Upper lobe of left lung (tissue), 6 donors: Measurements from ENCODE around the gene THAP5. TPM values are rescaled to one million over a fixed set of nuclear protein-coding genes. Genes with fewer than 3 reads are reported as not detected.
A peak's percentile ranks its signal among the peaks of the same experiment; 100 is the strongest.

Source experiments
- ATAC-seq, 2 donors: fragments of 200-7000 bp; cut with Tn5 transposase; one replicate each; pipeline ENCODE4 v1.9.1; 2022; ENCODE audit warnings: mild to moderate bottlenecking in 2 of 2, moderate library complexity in 2 of 2; ENCODE audit not compliant: low FRiP score in 2 of 2
- DNase-seq, 2 donors: peaks; one replicate each; pipeline ENCODE4 v3.0.0-alpha.2; 2019 to 2020
- H3K27ac ChIP-seq, 4 donors: fragments of 200-600 bp; sonication (generic); one replicate each; pipeline ENCODE4 v1.5.1; 2016 to 2019
- H3K27me3 ChIP-seq, 4 donors: fragments of 200-600 bp; sonication (generic); one replicate each; pipeline ENCODE4 v1.5.1; 2017 to 2019
- H3K36me3 ChIP-seq, 4 donors: fragments of 200-600 bp; sonication (generic); one replicate each; pipeline ENCODE4 v1.5.1; 2016 to 2019
- H3K4me1 ChIP-seq, 4 donors: fragments of 200-600 bp; sonication (generic); one replicate each; pipeline ENCODE4 v1.5.1; 2018 to 2019
- H3K4me3 ChIP-seq, 4 donors: fragments of 200-600 bp; sonication (generic); one replicate each; pipeline ENCODE4 v1.5.1; 2017 to 2019; ENCODE audit warnings: mild to moderate bottlenecking in 2 of 4, moderate library complexity in 1 of 4
- H3K9me3 ChIP-seq, 4 donors: fragments of 200-600 bp; sonication (generic); one replicate each; pipeline ENCODE4 v1.5.1; 2018 to 2019
- CTCF ChIP-seq, 6 experiments: fragments of 450-650 bp in 4 of 6; fragments of 200-600 bp in 2 of 6; sonication (generic) in 2 of 6; IDR thresholded peaks; one replicate each; pipeline ENCODE4 v1.5.1; 2016 to 2019; ENCODE audit warnings: antibody characterized with exemption in 6 of 6
- EP300 ChIP-seq, 4 donors: sonication (generic); formaldehyde crosslinking; IDR thresholded peaks; one replicate each; pipeline ENCODE4 v1.5.1; 2017; ENCODE audit warnings: antibody characterized with exemption in 4 of 4, control low read depth in 2 of 4
- POLR2A ChIP-seq, 4 donors: fragments of 450-650 bp; IDR thresholded peaks; one replicate each; pipeline ENCODE4 v1.5.1; 2016 to 2017; ENCODE audit warnings: antibody characterized with exemption in 4 of 4, mild to moderate bottlenecking in 2 of 4
- POLR2AphosphoS5 ChIP-seq, 2 donors: sonication (generic); formaldehyde crosslinking; IDR thresholded peaks; one replicate each; pipeline ENCODE4 v1.5.1; 2017; ENCODE audit warnings: antibody characterized with exemption in 2 of 2
- WGBS, 2 donors: methylation state at CpG; one replicate each; pipeline ENCODE4 v1.1.5; 2017 to 2018; 5-methylcytosine and 5-hydroxymethylcytosine counted together
- total RNA-seq, 6 donors: library from RNA; depleted of rRNA in 4 of 6; stranded (reverse); fragments of >200 nt in 4 of 6; gene quantifications; one replicate each; pipeline versions ENCODE4 v1.1.0 to v1.2.1, GENCODE V29; 2016 to 2021
- donor health status: DM: no; HTN: no; CAD: no; lungs with moderate emphysema.
- donor health status: DM: no; HTN: yes; CAD: no; lungs with severe emphysema.

Gene THAP5
- total RNA-seq, 6 donors from 2014 or later: 8.2 to 32.9 (median 19.8) TPM

- Histone ChIP-seq H3K27me3 (no peaks in the 10 kb centered on the region), H3K4me1 (peaks cover 26 to 36% (median 31%) of the 10 kb centered on the region in 4 donors), H3K4me3 (peak overlapping the region; percentile 63 to 69 (median 66)), H3K9me3 (no peaks in the 10 kb centered on the region), H3K36me3 (no peaks in the 10 kb centered on the region), H3K27ac (peak overlapping the region; percentile 97 to 99 (median 99))
- DNase-seq (peak in 1 of 2 donors; percentile 94), ATAC-seq (peak; percentile 89)
- 0 to 1% methylated on average over 15 to 21 of the region's 22 CpGs for WGBS, 2 donors
- TF ChIP-seq POLR2A (IDR thresholded peaks at IDR 0.05) (no peak), EP300 (IDR thresholded peaks at IDR 0.05) (no peak), POLR2AphosphoS5 (IDR thresholded peaks at IDR 0.05) (peak in 1 of 2 donors; percentile 10), CTCF (IDR thresholded peaks at IDR 0.05) (peak in 1 of 6 experiments; percentile 44)
These were observed 44.0 kb downstream of the THAP5 start for GRCh38 chr7:108525327-108525984.

GRCh38 chr7:108522780-108523179 lies 46.7 kb downstream of the THAP5 start:
- H3K9me3 ChIP-seq: no peaks in the 10 kb centered on the region
- no peak overlapping the region for H3K4me3 ChIP-seq
- no peaks in the 10 kb centered on the region for H3K27me3 ChIP-seq
- no peak overlapping the region for H3K27ac ChIP-seq
- ATAC-seq (no peak), DNase-seq (no peak)
- no peak for TF ChIP-seq CTCF (IDR thresholded peaks at IDR 0.05)
- no peak for TF ChIP-seq POLR2A (IDR thresholded peaks at IDR 0.05)
- TF ChIP-seq EP300 (IDR thresholded peaks at IDR 0.05): no peak
- TF ChIP-seq POLR2AphosphoS5 (IDR thresholded peaks at IDR 0.05): no peak
- H3K36me3 ChIP-seq: peaks cover 0 to 18% (median 4%) of the 10 kb centered on the region in 4 donors
- peaks cover 29 to 42% (median 31%) of the 10 kb centered on the region in 4 donors for H3K4me1 ChIP-seq
- WGBS, 2 donors: 81 to 87% methylated on average over 2 of the region's 2 CpGs

- Histone ChIP-seq H3K27me3 (no peaks in the 10 kb centered on the region), H3K9me3 (no peaks in the 10 kb centered on the region), H3K27ac (no peak overlapping the region), H3K4me3 (no peak overlapping the region), H3K4me1 (peaks cover 7 to 26% (median 14%) of the 10 kb centered on the region in 4 donors), H3K36me3 (peaks cover 0 to 49% (median 15%) of the 10 kb centered on the region in 4 donors)
- DNase-seq (no peak), ATAC-seq (no peak)
- TF ChIP-seq POLR2AphosphoS5 (IDR thresholded peaks at IDR 0.05) (no peak), EP300 (IDR thresholded peaks at IDR 0.05) (no peak), POLR2A (IDR thresholded peaks at IDR 0.05) (no peak), CTCF (IDR thresholded peaks at IDR 0.05) (no peak)
- WGBS, 2 donors: 99 to 100% methylated on average over 3 of the region's 3 CpGs
These were observed 51.6 kb downstream of the THAP5 start for GRCh38 chr7:108517951-108518350.

GRCh38 chr7:108515630-108516029 lies 53.9 kb downstream of the THAP5 start:
- TF ChIP-seq EP300 (IDR thresholded peaks at IDR 0.05): no peak
- TF ChIP-seq POLR2A (IDR thresholded peaks at IDR 0.05): no peak
- no peak for TF ChIP-seq CTCF (IDR thresholded peaks at IDR 0.05)
- no peak for TF ChIP-seq POLR2AphosphoS5 (IDR thresholded peaks at IDR 0.05)
- Histone ChIP-seq H3K36me3 (peaks cover 0 to 69% (median 20%) of the 10 kb centered on the region in 4 donors), H3K4me3 (no peak overlapping the region), H3K27me3 (no peaks in the 10 kb centered on the region), H3K9me3 (no peaks in the 10 kb centered on the region), H3K4me1 (peaks cover 0 to 18% (median 4%) of the 10 kb centered on the region in 4 donors), H3K27ac (no peak overlapping the region)
- DNase-seq (no peak), ATAC-seq (no peak)
- 62 to 64% methylated on average over 2 of the region's 2 CpGs for WGBS, 2 donors

- H3K36me3 ChIP-seq: peaks cover 0 to 71% (median 20%) of the 10 kb centered on the region in 4 donors
- no peaks in the 10 kb centered on the region for H3K9me3 ChIP-seq
- H3K27ac ChIP-seq: no peak overlapping the region
- H3K4me3 ChIP-seq: no peak overlapping the region
- TF ChIP-seq POLR2AphosphoS5 (IDR thresholded peaks at IDR 0.05) (no peak), POLR2A (IDR thresholded peaks at IDR 0.05) (no peak), CTCF (IDR thresholded peaks at IDR 0.05) (no peak), EP300 (IDR thresholded peaks at IDR 0.05) (no peak)
- WGBS, 2 donors: 67 to 69% methylated on average over 3 of the region's 3 CpGs
- no peaks in the 10 kb centered on the region for H3K27me3 ChIP-seq
- no peak for ATAC-seq
- DNase-seq: no peak
- peaks cover 0 to 15% (median 2%) of the 10 kb centered on the region in 4 donors for H3K4me1 ChIP-seq
These were observed 54.5 kb downstream of the THAP5 start for GRCh38 chr7:108515013-108515412.
